NCI-H128 (cell line): ENCODE results near the gene CD55.

Source experiments
- DNase-seq: peaks from one replicate; lab custom pipeline; 2025; ENCODE audit not compliant: unreplicated experiment; lab: John Stamatoyannopoulos, UW

The CD55 gene

DNA sequence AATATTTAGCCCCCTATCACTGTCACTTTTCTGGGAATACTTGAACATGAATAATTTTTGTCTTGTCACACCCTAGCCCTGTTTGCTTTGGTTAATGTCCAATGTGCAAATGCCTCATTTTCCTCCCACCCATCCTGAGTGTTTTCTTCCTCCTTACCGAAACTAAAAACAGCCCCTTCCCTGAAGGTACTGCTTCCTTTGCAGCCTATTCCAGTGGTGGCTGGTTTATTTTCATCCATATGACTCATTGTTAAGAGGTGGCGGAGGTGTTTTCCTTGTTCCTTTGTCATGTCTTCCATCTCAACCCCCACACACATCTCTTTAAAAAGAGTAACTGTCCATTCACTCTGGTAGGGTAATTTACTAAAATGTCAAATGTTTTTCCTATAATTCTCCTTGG lies 40.4 kb downstream of the CD55 start:
- DNase-seq = no peak

DNA sequence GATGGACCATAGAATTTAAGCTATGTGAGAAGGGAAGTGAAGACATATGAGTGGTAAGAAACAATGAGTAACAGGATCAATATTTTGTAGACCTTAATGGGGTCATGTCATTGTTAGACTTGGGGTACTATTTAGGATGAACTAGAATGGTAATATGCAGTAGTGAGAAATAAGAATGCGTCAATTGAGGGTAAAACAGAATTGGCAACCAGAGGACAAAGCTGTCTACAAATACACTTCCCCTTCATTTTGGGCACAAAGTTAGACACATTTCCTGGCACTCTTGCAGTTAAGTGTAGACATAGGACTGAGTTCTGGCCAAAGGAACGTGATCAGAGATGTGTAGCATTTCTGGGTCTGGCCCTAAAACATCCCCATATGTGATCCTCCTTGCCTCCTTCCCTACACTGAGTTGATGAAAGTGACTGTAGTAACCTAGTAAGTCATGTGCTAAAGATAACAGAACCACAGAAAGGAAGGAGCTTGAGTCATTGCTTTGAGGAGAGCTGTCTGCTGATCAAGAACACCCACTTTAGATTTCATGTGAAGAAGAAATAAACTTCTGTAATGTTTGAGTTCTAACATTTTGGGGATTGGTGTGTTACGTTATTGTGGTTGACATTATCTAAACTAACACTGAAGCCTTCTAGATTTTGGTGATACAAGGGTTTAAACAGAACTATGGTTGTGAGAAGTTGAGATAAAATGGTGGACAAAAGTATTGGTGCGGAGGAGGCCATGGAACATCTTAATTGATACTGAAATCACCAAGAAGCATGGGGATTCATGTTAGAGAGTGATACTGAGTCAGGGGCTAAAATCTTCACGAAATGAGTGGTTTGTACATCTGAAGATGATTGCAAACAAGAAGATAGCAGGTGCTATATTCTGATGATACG lies 41.7 kb downstream of the CD55 start:
- DNase-seq = no peak

DNA sequence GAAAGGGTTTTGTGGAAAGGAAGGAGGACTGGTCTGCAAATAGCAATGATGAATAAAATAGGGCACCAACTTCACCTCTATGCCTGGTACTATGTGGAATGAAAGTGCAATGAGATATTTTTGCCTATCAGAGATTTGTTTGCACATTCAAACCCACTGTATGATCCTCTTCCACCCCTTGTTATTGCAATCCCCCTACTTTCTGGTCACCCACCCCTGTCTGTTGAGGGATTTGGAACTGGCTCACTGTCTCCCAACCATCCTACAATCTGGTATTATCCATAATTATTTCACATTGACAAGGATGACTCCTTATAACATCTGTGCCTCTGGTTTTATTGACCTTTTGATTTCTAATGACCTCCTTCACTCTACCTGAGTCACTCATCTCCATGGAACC lies 42.4 kb downstream of the CD55 start:
- no peak for DNase-seq

DNA sequence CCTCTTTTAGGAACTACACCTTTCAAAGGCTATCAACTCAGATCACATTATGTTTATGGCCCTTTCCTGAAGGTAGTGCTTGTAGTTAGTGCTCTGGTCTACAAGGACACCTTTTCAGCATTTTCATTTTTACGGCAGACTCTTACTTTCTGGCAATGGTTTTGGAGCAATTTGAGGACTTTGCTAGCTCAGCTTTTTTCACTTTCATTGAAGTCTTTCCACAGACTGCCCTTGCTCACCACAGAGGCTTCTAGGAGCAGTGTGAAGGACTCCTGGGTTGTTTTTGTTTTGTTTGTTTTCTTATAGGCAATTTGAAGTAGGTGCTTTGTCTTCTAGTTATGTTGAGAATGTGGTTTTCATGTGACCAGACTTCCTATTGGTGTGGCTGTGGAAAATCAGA lies 43.1 kb downstream of the CD55 start:
- no peak for DNase-seq

DNA sequence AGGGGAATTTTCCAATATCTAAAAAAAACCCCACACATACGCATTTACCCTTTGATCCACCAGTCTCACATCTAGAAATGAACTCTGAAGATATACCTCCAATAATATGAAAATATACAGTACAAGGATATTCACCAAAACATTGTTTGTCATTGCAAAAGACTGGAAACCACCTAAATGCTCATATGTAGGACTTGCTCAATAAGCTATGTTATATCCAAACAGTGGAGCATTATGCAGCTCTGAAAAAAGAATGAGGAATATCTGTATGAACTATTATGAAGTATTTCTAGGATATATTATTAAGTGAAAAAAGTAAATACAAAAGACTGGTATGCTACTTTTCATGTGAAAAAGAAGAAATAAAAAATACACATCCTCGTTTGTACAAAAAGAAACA lies 43.6 kb downstream of the CD55 start:
- DNase-seq = no peak

DNA sequence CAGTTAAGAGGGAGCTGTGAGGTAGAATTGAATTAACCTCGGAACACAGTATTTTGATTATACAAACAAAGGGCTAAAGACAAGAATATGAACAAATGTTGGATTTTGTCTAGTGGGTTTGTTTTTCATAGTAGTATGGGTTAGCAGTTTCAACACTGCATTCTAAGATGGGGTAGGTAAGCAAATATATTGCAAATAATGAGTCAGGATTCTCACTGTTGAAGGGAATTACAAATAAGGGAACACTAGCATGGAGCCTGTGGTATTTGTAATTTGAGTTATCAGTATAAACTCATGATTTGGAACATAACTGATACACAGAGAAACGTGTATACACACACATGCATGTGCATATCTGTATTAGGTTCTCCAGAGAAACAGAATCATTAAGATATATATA lies 44.5 kb downstream of the CD55 start:
- DNase-seq = no peak

DNA sequence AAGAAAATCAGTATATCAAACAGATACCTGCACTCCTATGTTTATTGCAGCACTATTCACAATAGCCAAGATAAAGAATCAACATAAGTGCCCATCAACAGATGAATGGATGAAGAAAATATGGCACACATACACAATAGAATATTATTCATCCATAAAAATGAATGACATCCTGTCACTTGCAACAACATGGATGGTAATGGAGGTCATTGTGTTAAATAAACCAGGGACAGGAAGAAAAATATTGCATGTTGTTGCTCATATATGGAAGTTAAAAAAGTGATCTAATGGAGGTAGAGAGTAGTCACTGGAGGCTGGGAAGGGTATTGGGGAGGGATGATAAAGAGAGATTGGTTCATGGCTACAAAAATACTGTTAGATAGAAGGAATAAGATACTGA lies 67.2 kb downstream of the CD55 start:
- DNase-seq = no peak

DNA sequence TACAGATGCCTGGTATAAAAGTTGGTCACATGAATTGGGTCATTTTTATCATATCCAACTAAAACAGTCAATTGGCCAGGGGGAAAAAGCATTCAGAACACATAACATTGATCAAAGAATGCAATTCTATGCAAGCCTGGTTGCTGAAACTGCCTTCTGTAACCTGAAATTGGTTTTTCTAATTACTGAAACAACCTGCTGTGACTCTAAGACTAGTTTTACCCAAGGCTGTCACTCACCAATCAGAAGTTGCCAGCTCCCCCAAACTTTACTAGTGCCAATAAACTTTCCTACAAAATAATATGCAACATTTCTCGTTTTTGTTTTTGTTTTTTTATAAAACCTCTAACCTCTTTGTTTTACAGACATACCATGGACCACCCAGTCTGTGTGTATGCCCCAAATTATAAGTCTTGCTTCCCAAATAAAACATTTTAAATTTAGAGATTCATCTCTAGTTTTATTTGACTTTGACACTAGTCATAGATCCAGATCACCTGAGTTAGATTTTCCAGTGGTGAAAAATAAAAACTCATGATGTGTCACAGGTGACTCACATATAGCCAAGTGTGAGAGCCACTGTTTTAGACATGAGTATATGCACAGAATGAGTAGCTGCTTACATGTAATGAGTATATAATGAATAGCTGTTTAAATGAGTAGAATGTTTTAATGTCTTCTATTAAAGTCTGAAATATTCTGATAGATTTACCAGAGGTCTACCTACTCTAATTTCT lies 68.4 kb downstream of the CD55 start:
- no peak for DNase-seq

DNA sequence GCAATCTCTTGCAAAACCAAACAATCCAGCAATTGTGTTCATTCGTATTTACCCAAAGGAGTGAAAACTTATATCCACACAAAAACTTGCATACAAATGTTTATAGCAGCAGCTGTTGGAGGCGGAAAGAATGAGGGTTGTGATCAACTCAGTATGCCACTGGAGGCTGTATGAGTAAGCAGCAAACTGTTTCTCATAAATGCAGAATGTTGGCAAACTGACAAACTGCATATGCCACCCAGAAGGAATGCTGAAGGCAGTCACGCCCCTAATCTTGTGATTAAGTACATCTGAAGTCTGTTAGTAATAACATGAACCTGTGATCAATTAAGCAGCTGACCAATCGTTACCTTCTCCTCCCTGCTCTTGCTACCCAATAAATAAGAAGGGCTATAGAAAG lies 72.1 kb downstream of the CD55 start:
- no peak for DNase-seq

DNA sequence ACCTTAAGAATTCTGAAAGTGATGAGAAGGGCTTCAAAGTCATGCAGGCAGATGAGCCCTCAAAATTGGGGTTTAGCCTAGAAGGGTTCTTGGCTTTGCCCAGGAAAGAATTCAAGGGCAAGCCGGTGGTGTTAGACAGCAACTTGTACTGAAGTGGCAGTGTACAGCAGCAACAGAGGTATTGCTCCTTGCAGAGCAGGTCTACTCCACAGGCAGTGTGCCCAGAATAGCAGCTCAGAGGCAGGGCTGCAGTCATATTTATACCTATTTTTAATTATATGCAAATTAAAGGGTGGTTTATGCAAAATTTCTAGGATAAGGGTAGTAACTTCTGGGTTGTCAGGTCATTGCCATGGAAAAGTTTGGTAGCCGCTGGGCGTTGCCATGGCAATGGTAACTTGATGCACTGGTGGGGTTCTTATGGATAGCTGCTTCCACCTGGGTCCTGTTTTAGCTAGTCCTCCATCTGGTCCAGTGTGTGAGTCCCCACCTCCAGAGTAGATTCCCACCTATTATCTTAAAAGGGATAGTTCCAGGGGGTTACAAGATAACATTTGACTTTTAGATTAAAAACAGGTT lies 74.8 kb downstream of the CD55 start:
- no peak for DNase-seq

DNA sequence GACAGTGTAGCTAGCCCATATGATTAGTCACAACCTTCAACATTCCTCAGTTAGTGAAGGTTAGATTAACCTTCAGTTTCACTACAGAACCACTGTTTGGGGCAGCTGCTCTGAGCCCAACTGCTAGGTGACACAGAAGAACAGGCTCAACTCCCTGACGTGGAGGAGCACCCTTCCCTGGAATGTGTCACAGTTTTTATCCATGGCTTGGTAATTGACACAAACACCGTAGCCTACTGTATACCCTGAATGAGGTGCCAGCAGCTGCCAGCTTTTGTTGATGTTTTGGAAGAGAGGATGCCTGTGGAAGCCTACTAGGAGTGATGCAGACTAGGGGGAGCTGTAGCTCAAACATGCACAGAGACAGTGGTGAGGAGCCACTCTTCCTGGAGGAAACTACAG lies 76.0 kb downstream of the CD55 start:
- no peak for DNase-seq

DNA sequence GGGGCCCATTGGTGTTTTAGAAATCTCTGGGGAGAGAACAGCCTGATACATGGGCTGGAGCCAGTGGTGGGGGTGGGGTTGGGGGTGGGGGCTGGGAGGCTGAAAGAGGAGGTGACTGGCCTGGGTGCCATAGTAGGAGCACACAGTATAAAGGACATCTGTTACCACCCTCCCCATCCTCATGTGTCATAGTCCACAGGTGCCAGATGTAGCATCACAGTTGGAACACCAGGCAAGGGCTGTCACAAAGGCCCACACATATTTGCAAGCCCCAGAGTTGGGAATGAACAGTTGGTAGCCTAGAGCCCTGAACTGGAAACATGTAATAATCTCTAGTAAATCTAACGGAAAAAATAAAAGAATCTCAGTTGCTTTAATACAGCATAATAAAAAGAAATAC lies 77.5 kb downstream of the CD55 start:
- no peak for DNase-seq

DNA sequence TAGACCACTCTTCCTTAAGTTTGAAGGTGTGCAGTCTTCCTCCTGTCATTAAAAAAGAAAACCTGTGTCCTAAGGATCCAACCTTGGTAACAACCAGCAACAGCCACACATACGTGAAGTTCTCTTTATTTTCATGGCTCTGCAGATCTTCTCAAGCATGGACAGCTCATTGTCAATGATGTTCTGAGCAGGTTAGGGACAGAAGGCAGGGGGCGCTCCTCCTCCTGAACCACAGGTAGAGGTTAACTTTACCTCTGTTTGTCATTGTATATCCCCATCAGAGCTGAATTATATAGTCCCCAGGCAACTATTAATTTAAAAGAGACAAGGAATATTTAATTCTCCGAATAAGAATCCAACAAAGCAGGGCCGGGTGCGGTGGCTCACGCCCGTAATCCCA lies 80.1 kb downstream of the CD55 start:
- no peak for DNase-seq

DNA sequence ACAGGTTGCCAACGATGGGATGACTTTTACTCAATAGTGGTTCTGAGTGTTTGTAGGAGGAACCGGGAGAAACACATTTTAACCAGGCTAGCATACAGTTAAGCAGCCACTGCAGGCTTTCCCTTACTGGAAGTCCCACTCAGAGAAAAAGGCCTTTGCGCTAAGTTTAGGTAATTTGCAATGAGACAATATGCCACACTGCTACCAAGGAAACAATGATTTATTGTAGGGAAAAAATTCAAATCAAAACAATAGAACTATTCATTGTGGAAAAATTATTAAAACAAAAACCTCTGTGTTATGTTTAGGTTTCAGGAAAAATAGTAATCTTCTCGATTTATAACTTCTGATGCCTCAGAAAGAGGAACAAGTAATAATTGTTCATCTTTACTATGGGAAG lies 81.3 kb downstream of the CD55 start:
- no peak for DNase-seq

DNA sequence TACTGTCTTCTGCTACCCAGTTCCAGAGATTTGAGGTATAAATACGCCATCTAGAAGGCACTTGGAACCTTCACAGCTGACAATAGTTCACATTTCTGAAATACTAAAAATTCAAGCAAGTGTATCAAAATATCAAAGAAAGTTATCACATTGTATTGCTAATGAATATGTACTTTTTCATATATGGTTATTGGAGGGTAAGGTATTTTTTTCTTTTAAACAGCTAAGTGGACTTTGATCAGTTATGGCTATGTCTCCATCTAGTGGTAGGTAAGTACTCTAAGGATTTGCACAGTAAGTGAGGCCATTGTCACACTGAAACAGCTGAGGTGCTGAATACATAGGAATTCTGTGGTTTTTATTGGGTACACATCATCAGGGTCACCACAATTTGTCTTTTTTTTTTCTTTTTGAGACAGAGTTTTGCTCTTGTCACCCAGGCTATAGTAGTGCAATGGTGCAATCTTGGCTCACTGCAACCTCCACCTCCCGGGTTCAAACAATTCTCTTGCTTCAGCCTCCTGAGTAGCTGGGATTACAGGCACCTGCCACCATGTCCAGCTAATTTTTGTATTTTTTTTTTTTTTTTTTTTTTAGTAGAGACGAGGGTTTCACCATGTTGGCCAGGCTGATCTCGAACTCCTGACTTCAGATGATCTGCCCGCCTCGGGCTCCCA lies 83.5 kb downstream of the CD55 start:
- no peak for DNase-seq

DNA sequence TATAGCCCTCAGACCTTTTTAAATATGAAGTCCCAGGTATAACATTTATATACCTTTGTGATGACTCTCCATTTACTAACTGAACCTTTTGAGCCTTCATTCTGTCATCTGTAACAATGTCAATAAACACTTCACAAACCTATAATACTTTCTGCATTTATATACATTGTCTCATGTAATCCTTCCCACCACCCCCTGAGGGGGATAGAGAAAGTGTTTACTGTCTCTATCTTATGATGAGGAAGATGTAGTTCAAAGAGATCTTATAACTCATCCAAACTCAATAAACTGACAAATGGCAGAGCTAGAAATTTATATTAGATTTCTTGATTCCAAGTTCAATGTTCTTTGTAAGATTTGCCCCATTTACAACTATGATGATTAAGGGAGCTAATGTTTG lies 84.3 kb downstream of the CD55 start:
- DNase-seq = no peak

DNA sequence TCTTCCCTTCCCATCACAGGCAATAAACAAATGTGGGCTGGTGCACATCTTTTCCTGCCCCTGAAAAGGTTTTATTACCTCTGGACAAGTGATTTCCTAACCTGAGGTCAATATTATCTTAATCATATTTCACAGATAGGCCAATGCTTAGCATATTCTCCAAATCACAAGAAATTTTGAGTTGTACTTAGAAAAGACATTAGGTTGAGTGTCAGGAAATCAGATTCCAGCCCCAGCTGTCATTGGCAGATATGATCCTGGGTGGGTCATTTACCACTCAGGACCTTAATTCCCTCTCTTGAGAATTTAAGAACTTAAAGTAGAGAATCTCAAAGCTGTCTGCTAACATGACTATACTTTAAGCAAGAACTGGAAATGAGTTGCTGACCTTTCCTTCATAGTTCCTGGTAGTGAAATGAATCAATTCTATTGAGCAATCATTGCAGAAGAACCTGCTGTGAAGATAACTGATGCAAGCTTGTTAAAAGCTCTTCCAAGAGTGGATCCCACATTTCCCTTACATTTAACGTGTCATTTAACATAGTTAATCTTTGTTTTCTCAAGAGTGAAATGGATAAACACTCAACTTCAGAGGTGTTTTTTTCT lies 86.3 kb downstream of the CD55 start:
- no peak for DNase-seq
